GM12878 (cell line): ENCODE results near the gene TTC1. TPM values are rescaled to one million over a fixed set of nuclear protein-coding genes. Genes with fewer than 3 reads are reported as not detected.

Experiments used
- ATAC-seq: fragments of 200-7000 bp; cut with Tn5 transposase; 3 replicates; pipeline ENCODE4 v1.9.1; 2020; ENCODE audit warnings: mild to moderate bottlenecking, moderate library complexity
- BruUV-seq: library from RNA; stranded (reverse); fragments of 400-500 nt; replicated peaks from 2 replicates; lab custom pipeline; 2021; lab: Mats Ljungman, UMichigan
- CTCF ChIA-PET: fragments of 300-600 bp; sonication (Branson Sonifier 250); formaldehyde crosslinking; extraction: SDS; loops from one replicate; lab custom pipeline; 2021; ENCODE audit warnings: inconsistent platforms; lab: Yijun Ruan, JAX
- POLR2A ChIA-PET: fragments of 350-600 bp; formaldehyde crosslinking; extraction: SDS; loops from one replicate; lab custom pipeline; 2021; ENCODE audit warnings: inconsistent platforms; lab: Charles Lee
- RAD21 ChIA-PET: fragments of 300-600 bp; sonication (Branson Sonifier 250); formaldehyde crosslinking; loops from one replicate; lab custom pipeline; 2023; ENCODE audit warnings: antibody characterized with exemption; ENCODE audit not compliant: unreplicated experiment; lab: Charles Lee
- SMC1A ChIA-PET: fragments of 300-600 bp; sonication (Branson Sonifier 250); formaldehyde crosslinking; loops from one replicate; lab custom pipeline; 2023; ENCODE audit not compliant: unreplicated experiment, uncharacterized antibody; lab: Charles Lee
- DNase-seq: peaks from one replicate; pipeline ENCODE4 v3.0.0-alpha.2; 2011; ENCODE audit warnings: low read depth, low spot score
- FAIRE-seq: peaks from 3 replicates; lab custom pipeline; 2011; peaks lifted over from hg19 to GRCh38; lab: Jason Lieb, UNC
- H2AFZ ChIP-seq: 2 replicates; pipeline ENCODE4 v1.6.0; 2011; ENCODE audit warnings: low read depth, low read length, control low read depth; ENCODE audit not compliant: control insufficient read depth
- H3K27ac ChIP-seq: 2 replicates; pipeline ENCODE4 v1.5.1; 2011; ENCODE audit warnings: control low read depth; ENCODE audit not compliant: control insufficient read depth, insufficient read depth
- H3K27me3 ChIP-seq, 2 experiments: replicated peaks in 1 of 2; 2 replicates each; pipeline versions ENCODE4 v1.6.0 to v1.6.1; 2011; ENCODE audit warnings: low read length in 1 of 2; ENCODE audit not compliant: control insufficient read depth in 2 of 2, insufficient read depth in 2 of 2
- H3K36me3 ChIP-seq, 2 experiments: 2 replicates each; pipeline ENCODE4 v1.5.1; 2011; ENCODE audit warnings: low read length in 1 of 2; ENCODE audit not compliant: control insufficient read depth in 2 of 2, insufficient read depth in 2 of 2
- H3K4me1 ChIP-seq: 2 replicates; pipeline ENCODE4 v1.6.1; 2011; ENCODE audit warnings: mild to moderate bottlenecking, low read length, moderate library complexity, mixed read lengths; ENCODE audit not compliant: control insufficient read depth, insufficient read depth
- H3K4me2 ChIP-seq: 2 replicates; pipeline ENCODE4 v1.6.0; 2011; ENCODE audit warnings: control low read depth; ENCODE audit not compliant: control insufficient read depth, insufficient read depth
- H3K4me3 ChIP-seq: fragments of 200-600 bp; sonication (generic); 2 replicates; pipeline ENCODE4 v1.5.1; 2016
- H3K79me2 ChIP-seq: 2 replicates; pipeline ENCODE4 v1.6.0; 2011; ENCODE audit warnings: low read length; ENCODE audit not compliant: control insufficient read depth, insufficient read depth
- H3K9ac ChIP-seq: 2 replicates; pipeline ENCODE4 v1.8.0; 2011; ENCODE audit warnings: low read length, control low read depth, mixed read lengths; ENCODE audit not compliant: control insufficient read depth, insufficient read depth
- H3K9me3 ChIP-seq: replicated peaks from 3 replicates; pipeline ENCODE4 v1.5.1; 2011; ENCODE audit warnings: mild to moderate bottlenecking, low read length; ENCODE audit not compliant: control insufficient read depth, insufficient read depth
- H4K20me1 ChIP-seq: 2 replicates; pipeline ENCODE4 v1.6.0; 2011; ENCODE audit not compliant: control insufficient read depth, insufficient read depth
- IKZF2 ChIP-seq, 2 experiments: fragments of 450-650 bp; IDR thresholded peaks; 2 replicates each; pipeline ENCODE4 v1.6.1; 2017; ENCODE audit warnings: mild to moderate bottlenecking in 2 of 2, moderate library complexity in 2 of 2
- LARP7 ChIP-seq: fragments of 450-650 bp; IDR thresholded peaks from 2 replicates; pipeline ENCODE4 v1.6.1; 2017; ENCODE audit warnings: mild to moderate bottlenecking
- MYC ChIP-seq: IDR thresholded peaks from 2 replicates; pipeline ENCODE4 v1.6.1; 2011; ENCODE audit warnings: mild to moderate bottlenecking, low read length, moderate library complexity, inconsistent platforms; ENCODE audit not compliant: insufficient read depth, insufficient replicate concordance, insufficient read length, severe bottlenecking
- POLR2A ChIP-seq: IDR thresholded peaks from 2 replicates; pipeline ENCODE4 v1.6.1; 2011; ENCODE audit warnings: low read depth, mild to moderate bottlenecking, low read length
- POU2F2 ChIP-seq: IDR thresholded peaks from 3 replicates; pipeline ENCODE4 v1.6.1; 2011; ENCODE audit warnings: low read depth, mild to moderate bottlenecking, low read length, borderline replicate concordance
- RELA ChIP-seq: fragments of 450-650 bp; IDR thresholded peaks from 2 replicates; pipeline ENCODE4 v1.8.0; 2014; ENCODE audit warnings: borderline replicate concordance; ENCODE audit not compliant: partially characterized antibody
- SMAD5 ChIP-seq: IDR thresholded peaks from 2 replicates; pipeline ENCODE4 v1.6.1; 2016; ENCODE audit warnings: antibody characterized with exemption, low read depth
- SMARCA5 ChIP-seq: fragments of 450-650 bp; IDR thresholded peaks from 2 replicates; pipeline ENCODE4 v1.6.1; 2017; ENCODE audit warnings: mild to moderate bottlenecking
- WGBS: methylation state at CpG from one replicate; pipeline ENCODE4 v1.1.6; 2016; ENCODE audit warnings: low lambda C conversion rate; ENCODE audit not compliant: insufficient replicate concordance, insufficient coverage; ENCODE audit errors: missing lambda C conversion rate; 5-methylcytosine and 5-hydroxymethylcytosine counted together
- in situ Hi-C: fragments of 300-500 bp; cut with MboI; formaldehyde crosslinking; loops from 9 replicates; pipeline ENCODE4 v1.14.3; 2018; ENCODE audit warnings: mixed read lengths
- intact Hi-C: fragments of 100-400 bp; cut with micrococcal nuclease; formaldehyde crosslinking; loops from one replicate; pipeline ENCODE4 v1.14.2; 2022; ENCODE audit not compliant: unreplicated experiment
- polyA plus RNA-seq, 11 experiments: library from polyadenylated mRNA; depleted of rRNA in 4 of 11; unstranded in 6 of 11; stranded (reverse) in 5 of 11; fragments of >200 nt; fragmentation: Nextera tagmentation in 4 of 11; fragmentation: Illumina TruSeq in 1 of 11; extraction: Ambion mirVana in 4 of 11; extraction: Trizol in 1 of 11; gene quantifications; 1 replicate in 1 of 11; 2 replicates in 10 of 11; pipeline versions ENCODE4 v1.2.1 to v1.2.3, GENCODE V29; 2011 to 2016; ENCODE audit warnings: inconsistent platforms in 2 of 11, missing spikeins in 2 of 11, low read depth in 1 of 11
- total RNA-seq, 4 experiments: library from RNA; depleted of rRNA in 3 of 4; stranded (reverse); fragments of >200 nt in 3 of 4; fragmentation: Illumina TruSeq in 1 of 4; extraction: Trizol in 1 of 4; gene quantifications; 2 replicates each; pipeline versions ENCODE4 v1.2.1 to v1.2.3, GENCODE V29; 2013 to 2021
- TF ChIP-seq, protein P1 (sequence below): fragments of 450-650 bp; formaldehyde crosslinking; IDR thresholded peaks from 2 replicates; pipeline ENCODE4 v1.5.0; 2022; ENCODE audit warnings: mild to moderate bottlenecking, missing genetic modification characterization
- TF ChIP-seq, protein P2 (sequence below): fragments of 450-650 bp; IDR thresholded peaks from 2 replicates; pipeline ENCODE4 v1.6.1; 2017; ENCODE audit warnings: mild to moderate bottlenecking, moderate library complexity
- TF ChIP-seq, protein P3 (sequence below): fragments of 450-650 bp; IDR thresholded peaks from 2 replicates; pipeline ENCODE4 v1.6.1; 2018; ENCODE audit warnings: borderline replicate concordance, mild to moderate bottlenecking; ENCODE audit not compliant: partially characterized antibody
- TF ChIP-seq, protein P4 (sequence below): IDR thresholded peaks from 2 replicates; pipeline ENCODE4 v1.6.1; 2011; ENCODE audit warnings: low read depth, mild to moderate bottlenecking, low read length, moderate library complexity, borderline replicate concordance; ENCODE audit errors: extremely low read depth

The TTC1 gene
- total and polyA plus RNA-seq, 10 of the 15 experiments (the other 5 are each of a cell fraction or from before 2014, with no cell fraction given): 46.6 to 160 (median 92.3) TPM

DNA sequence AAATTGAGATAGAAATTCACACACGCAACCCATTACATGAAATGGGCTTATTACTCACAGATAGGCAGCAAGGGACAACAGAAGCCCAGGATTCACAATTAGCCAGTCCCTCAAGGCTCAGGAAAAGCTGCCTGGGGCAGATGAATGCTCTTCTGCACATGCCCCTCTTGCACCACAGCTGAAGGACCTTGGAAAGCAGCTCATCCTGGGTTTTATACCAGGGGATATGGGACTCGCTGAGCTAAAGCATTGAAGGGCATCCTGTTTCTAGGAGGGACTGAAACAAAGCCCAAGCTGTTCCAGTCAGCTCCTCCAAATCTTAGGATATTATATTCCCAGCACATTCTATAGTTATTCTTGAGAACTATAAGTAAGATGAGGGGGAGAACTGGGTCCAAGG, 15.7 kb upstream of the TTC1 start (continued):
- TF ChIP-seq, protein P1, sequence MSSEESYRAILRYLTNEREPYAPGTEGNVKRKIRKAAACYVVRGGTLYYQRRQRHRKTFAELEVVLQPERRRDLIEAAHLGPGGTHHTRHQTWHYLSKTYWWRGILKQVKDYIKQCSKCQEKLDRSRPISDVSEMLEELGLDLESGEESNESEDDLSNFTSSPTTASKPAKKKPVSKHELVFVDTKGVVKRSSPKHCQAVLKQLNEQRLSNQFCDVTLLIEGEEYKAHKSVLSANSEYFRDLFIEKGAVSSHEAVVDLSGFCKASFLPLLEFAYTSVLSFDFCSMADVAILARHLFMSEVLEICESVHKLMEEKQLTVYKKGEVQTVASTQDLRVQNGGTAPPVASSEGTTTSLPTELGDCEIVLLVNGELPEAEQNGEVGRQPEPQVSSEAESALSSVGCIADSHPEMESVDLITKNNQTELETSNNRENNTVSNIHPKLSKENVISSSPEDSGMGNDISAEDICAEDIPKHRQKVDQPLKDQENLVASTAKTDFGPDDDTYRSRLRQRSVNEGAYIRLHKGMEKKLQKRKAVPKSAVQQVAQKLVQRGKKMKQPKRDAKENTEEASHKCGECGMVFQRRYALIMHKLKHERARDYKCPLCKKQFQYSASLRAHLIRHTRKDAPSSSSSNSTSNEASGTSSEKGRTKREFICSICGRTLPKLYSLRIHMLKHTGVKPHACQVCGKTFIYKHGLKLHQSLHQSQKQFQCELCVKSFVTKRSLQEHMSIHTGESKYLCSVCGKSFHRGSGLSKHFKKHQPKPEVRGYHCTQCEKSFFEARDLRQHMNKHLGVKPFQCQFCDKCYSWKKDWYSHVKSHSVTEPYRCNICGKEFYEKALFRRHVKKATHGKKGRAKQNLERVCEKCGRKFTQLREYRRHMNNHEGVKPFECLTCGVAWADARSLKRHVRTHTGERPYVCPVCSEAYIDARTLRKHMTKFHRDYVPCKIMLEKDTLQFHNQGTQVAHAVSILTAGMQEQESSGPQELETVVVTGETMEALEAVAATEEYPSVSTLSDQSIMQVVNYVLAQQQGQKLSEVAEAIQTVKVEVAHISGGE (CRISPR knock-in tag): no peak
- TF ChIP-seq SMARCA5: no peak
- TF ChIP-seq POLR2A: no peak

GRCh38 chr5:159995907-159996306, 13.0 kb upstream of the TTC1 start:
- intact Hi-C loops: no loop called here
- ChIA-PET POLR2A (interaction anchor here (0.6 kb wide), 1 partner anchor 1293 kb away, joined by 4 read pairs; no protein-coding TSS in a partner anchor), SMC1A (no interaction called here), RAD21 (interaction anchor here (0.8 to 1.0 kb wide), 2 partner anchors 9 to 26 kb away, joined by 3 read pairs; no protein-coding TSS in a partner anchor), CTCF (interaction anchor here (1.4 kb wide), 1 partner anchor 9 kb away, joined by 5 read pairs; no protein-coding TSS in a partner anchor)
- ATAC-seq (no peak), FAIRE-seq (no peak), DNase-seq (no peak)
- no peak overlapping the region for H3K9ac ChIP-seq
- no peaks in the 10 kb centered on the region for H3K79me2 ChIP-seq
- no peak overlapping the region for H2AFZ ChIP-seq
- WGBS: 33% methylated on average over 3 of the region's 3 CpGs
- no peaks in the 10 kb centered on the region for H3K36me3 ChIP-seq
- H3K4me3 ChIP-seq: no peak overlapping the region
- in situ Hi-C loops: no loop called here
- no peak overlapping the region for H3K27ac ChIP-seq
- BruUV-seq: no TSS peak
- peaks cover 0 to 2% of the 10 kb centered on the region in 2 experiments; a peak in 1 of 4 replicates for H3K27me3 ChIP-seq
- H3K4me2 ChIP-seq: no peak overlapping the region
- H4K20me1 ChIP-seq: no peaks in the 10 kb centered on the region
- no peaks in the 10 kb centered on the region for H3K4me1 ChIP-seq
- H3K9me3 ChIP-seq: peaks cover 6% of the 10 kb centered on the region; the same call in 2 of the 3 replicates
- TF ChIP-seq MYC: no peak
- TF ChIP-seq IKZF2 (IDR thresholded peaks at IDR 0.05): no peak
- TF ChIP-seq, protein P2, sequence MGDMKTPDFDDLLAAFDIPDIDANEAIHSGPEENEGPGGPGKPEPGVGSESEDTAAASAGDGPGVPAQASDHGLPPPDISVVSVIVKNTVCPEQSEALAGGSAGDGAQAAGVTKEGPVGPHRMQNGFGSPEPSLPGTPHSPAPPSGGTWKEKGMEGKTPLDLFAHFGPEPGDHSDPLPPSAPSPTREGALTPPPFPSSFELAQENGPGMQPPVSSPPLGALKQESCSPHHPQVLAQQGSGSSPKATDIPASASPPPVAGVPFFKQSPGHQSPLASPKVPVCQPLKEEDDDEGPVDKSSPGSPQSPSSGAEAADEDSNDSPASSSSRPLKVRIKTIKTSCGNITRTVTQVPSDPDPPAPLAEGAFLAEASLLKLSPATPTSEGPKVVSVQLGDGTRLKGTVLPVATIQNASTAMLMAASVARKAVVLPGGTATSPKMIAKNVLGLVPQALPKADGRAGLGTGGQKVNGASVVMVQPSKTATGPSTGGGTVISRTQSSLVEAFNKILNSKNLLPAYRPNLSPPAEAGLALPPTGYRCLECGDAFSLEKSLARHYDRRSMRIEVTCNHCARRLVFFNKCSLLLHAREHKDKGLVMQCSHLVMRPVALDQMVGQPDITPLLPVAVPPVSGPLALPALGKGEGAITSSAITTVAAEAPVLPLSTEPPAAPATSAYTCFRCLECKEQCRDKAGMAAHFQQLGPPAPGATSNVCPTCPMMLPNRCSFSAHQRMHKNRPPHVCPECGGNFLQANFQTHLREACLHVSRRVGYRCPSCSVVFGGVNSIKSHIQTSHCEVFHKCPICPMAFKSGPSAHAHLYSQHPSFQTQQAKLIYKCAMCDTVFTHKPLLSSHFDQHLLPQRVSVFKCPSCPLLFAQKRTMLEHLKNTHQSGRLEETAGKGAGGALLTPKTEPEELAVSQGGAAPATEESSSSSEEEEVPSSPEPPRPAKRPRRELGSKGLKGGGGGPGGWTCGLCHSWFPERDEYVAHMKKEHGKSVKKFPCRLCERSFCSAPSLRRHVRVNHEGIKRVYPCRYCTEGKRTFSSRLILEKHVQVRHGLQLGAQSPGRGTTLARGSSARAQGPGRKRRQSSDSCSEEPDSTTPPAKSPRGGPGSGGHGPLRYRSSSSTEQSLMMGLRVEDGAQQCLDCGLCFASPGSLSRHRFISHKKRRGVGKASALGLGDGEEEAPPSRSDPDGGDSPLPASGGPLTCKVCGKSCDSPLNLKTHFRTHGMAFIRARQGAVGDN: no peak
- TF ChIP-seq, protein P3, sequence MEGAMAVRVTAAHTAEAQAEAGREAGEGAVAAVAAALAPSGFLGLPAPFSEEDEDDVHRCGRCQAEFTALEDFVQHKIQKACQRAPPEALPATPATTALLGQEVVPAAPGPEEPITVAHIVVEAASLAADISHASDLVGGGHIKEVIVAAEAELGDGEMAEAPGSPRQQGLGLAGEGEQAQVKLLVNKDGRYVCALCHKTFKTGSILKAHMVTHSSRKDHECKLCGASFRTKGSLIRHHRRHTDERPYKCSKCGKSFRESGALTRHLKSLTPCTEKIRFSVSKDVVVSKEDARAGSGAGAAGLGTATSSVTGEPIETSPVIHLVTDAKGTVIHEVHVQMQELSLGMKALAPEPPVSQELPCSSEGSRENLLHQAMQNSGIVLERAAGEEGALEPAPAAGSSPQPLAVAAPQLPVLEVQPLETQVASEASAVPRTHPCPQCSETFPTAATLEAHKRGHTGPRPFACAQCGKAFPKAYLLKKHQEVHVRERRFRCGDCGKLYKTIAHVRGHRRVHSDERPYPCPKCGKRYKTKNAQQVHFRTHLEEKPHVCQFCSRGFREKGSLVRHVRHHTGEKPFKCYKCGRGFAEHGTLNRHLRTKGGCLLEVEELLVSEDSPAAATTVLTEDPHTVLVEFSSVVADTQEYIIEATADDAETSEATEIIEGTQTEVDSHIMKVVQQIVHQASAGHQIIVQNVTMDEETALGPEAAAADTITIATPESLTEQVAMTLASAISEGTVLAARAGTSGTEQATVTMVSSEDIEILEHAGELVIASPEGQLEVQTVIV: no peak
- no peak for TF ChIP-seq SMAD5
- TF ChIP-seq LARP7: no peak
- TF ChIP-seq, protein P4, sequence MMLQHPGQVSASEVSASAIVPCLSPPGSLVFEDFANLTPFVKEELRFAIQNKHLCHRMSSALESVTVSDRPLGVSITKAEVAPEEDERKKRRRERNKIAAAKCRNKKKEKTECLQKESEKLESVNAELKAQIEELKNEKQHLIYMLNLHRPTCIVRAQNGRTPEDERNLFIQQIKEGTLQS: no peak
- no peak for TF ChIP-seq RELA
- TF ChIP-seq POU2F2: no peak
